HG03460 (cell line): ENCODE data around the gene CDC42BPA.
"Not testable (repeated sequence)": the region's sequence is repeated elsewhere in the genome, so short reads cannot be mapped to it uniquely, and the experiment has no call there.

Experiments
- ATAC-seq: cut with Tn5 transposase; IDR thresholded peaks from one replicate; pipeline ENCODE4 v1.9.1; 2021; ENCODE audit not compliant: unreplicated experiment

Gene CDC42BPA

DNA sequence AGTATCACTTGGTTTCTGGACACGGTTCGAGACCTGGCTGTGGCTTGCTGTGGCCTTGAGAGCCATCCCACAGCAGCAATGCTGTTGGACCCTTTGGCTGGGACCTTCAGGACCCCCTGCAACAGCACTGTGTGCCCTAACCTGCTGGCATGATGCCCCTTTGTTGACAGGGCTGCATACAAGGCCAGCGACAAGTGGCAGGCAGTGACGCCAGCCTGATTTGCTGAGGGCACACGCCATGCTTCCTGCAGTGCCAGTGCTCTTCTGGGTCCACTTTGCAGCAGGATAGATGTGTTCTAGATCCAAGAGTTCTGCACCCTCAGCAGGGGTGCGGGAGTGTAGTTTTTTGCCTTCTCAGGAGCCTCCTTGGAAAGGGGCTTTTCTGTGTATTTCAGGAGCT lies 345.4 kb downstream of the CDC42BPA start:
- no peak for ATAC-seq

GRCh38 chr1:226971765-226972164 lies 346.5 kb downstream of the CDC42BPA start:
- no peak for ATAC-seq

DNA sequence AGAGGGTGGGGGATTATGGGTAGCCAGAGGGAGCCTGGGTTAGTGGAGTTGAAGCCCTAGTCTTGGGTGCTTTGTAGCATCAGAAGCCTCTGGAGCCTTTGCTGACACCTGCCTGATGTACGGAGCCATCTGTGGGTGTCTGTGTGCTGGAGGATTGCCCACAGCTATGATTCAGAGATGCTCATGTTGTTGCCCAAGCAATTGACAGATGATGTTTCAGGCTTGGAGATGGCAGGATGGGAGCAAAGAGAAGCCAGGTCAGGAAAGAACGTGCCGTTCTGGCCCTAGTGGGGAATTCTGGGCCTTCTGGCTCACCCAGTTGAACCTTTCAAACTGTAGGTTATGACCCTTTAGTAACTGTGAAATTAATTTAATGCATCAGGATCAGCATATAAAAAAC lies 350.6 kb downstream of the CDC42BPA start:
- no peak for ATAC-seq

GRCh38 chr1:226966683-226967082 lies 351.6 kb downstream of the CDC42BPA start:
- ATAC-seq, result no peak

GRCh38 chr1:226965581-226966440 lies 352.5 kb downstream of the CDC42BPA start:
- ATAC-seq, result no peak

GRCh38 chr1:226964611-226965486 lies 353.4 kb downstream of the CDC42BPA start:
- ATAC-seq, result no peak

DNA sequence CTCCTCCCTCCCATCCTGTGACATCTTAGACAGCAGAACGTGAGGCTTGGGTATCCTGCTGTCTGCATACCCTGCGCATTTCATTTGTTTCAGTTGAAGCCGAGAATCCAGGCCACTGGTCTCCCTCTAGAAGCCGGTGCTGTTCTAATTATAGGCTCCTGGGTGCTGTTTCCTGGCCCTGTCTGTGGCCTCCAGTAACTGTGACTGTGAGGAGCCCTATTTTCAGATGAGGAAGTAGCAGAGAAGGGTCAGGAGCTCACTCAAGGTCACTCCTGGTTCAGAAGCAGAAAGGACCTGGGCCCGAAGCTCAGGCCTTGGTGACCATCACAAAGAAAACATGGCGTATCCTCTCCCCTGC lies 354.2 kb downstream of the CDC42BPA start:
- no peak for ATAC-seq

- no peak for ATAC-seq
Measured at GRCh38 chr1:226962421-226963391, 355.6 kb downstream of the CDC42BPA start.

DNA sequence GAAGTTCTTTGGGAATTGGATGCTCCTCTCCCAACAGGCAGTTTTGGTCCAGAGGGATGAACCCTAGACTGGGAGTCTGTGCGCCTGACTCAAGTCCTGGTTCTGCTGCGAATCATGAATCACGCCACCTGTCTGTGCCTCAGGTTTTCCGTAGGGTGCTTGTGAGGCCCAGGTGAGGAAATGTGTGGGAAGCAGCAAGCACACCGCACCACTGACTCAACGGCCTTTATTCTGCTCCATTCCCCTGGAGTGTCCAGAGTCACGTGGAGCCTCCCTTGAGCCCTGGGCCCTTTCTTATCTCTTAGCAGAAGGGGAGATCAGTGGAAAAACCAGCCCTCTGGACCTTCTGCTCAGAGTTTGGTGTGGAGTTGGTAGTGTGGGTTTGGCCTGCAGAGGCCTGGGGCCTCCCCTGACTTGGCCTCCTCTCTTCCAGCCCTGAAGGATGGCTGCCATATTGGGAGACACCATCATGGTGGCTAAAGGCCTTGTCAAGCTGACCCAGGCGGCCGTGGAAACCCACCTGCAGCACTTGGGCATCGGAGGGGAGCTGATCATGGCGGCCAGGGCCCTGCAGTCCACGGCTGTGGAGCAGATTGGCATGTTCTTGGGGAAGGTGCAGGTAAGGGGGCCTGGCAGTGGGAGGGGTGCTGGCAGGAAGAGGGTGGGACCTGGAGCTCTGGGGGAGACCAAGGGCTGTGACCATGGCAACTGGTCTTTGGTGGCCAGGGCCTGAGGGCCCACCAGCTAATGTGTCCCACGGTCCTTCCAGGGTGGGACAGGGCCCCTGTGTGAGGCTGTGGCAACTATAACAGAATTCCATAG lies 357.1 kb downstream of the CDC42BPA start:
- ATAC-seq, result no peak

GRCh38 chr1:226960256-226960655 lies 358.0 kb downstream of the CDC42BPA start:
- no peak for ATAC-seq

GRCh38 chr1:226958300-226958699 lies 360.0 kb downstream of the CDC42BPA start:
- ATAC-seq, result no peak

DNA sequence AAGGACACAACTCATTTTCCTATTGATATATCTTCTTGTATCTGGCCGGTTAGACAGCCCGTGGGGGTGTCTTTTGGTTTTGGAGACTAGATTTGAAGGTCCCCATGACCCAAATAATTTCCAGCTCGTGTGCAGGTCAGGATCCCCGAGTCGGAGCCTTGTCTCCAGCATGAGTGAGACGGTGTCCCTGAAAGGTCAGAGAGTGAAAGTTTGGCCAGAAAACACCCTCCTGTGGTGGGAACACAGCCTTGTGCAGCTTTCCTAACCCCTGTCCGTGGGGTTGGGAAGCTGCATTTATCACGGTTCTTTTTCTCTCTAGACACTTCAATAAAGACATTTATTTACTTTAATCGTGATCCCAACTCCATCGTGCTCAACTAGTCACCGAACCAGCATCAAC lies 360.6 kb downstream of the CDC42BPA start:
- ATAC-seq, result no peak

DNA sequence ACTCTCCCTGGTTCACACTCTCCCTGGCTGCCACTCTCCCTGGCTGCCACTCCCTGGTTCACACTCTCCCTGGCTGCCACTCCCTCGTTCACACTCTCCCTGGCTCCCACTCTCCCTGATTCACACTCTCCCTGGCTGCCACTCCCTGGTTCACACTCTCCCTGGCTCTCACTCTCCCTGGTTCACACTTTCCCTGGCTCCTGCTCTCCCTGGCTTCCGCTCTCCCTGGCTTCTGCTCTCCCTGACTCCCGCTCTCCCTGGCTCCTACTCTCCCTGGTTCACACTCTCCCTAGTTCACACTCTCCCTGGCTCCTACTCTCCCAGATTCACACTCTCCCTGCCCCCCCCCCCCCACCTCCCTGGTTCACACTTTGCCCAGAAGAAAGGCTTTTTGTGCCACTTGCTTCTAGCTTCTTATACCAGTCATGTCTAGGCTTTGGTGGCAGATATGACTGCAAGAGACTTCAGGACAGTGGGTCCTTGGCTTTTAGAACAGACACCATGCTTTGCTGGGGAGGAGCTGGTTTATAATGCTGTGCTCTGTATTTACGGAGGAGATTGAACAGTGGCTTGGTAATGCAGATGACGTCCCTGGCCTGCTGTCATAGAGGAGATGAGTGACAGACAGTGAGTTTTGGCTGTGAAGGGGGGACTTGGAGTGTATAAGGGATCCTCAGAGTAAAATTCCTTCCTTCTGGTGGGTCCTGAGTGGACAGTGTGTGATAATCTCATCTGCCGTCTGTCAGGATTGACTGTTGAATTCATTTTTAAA lies 361.2 kb downstream of the CDC42BPA start:
- no peak for ATAC-seq

DNA sequence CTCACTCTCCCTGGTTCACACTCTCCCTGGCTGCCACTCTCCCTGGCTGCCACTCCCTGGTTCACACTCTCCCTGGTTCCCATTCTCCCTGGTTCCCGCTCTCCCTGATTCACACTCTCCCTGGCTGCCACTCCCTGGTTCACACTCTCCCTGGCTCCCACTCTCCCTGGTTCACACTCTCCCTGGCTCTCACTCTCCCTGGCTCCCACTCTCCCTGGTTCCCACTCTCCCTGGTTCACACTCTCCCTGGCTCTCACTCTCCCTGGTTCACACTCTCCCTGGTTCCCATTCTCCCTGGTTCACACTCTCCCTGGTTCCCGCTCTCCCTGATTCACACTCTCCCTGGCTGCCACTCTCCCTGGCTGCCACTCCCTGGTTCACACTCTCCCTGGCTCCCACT lies 362.4 kb downstream of the CDC42BPA start:
- ATAC-seq, result not testable (repeated sequence)

GRCh38 chr1:226954777-226955176 lies 363.5 kb downstream of the CDC42BPA start:
- no peak for ATAC-seq

- ATAC-seq, result no peak
Measured at GRCh38 chr1:226954337-226954736, 364.0 kb downstream of the CDC42BPA start.

GRCh38 chr1:226953175-226953800 lies 365.0 kb downstream of the CDC42BPA start:
- no peak for ATAC-seq

DNA sequence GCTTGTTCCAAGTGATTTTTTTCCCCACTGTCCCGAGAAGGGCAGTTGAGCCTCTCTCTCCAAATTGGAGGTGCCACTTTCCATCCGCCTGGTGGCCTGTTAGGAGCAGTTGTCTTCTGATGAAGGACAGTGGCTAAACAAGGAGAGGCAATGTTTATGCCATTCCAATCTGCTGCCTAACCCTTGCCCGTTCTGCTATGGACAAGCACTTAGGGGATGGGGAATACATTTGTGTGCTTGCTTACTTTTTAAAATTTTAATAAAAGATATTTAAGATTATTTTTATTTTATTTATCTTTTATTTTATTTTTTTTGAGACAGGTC lies 366.2 kb downstream of the CDC42BPA start:
- ATAC-seq, result no peak
